Calu3 (cell line): ENCODE results near the gene FBXO33. TPM values are rescaled to one million over a fixed set of nuclear protein-coding genes. Genes with fewer than 3 reads are reported as not detected.

ENCODE experiments used
- BruUV-seq: library from RNA; stranded (reverse); fragments of 400-500 nt; replicated peaks from 2 replicates; lab custom pipeline; 2021; lab: Mats Ljungman, UMichigan
- CTCF ChIA-PET: fragments of 300-600 bp; sonication (Branson Sonifier 250); formaldehyde crosslinking; loops from one replicate; lab custom pipeline; 2022; ENCODE audit warnings: antibody characterized with exemption; lab: Charles Lee
- DNase-seq: peaks from one replicate; pipeline ENCODE4 v3.0.0; 2022
- H3K27ac Mint-ChIP-seq: one replicate; pipeline ENCODE4 v1.8.0; 2022; ENCODE audit warnings: mixed read lengths; ENCODE audit not compliant: unreplicated experiment
- H3K27me3 Mint-ChIP-seq: one replicate; pipeline ENCODE4 v1.8.0; 2022; ENCODE audit warnings: mixed read lengths; ENCODE audit not compliant: unreplicated experiment
- H3K36me3 Mint-ChIP-seq: one replicate; pipeline ENCODE4 v1.8.0; 2022; ENCODE audit warnings: mild to moderate bottlenecking, moderate library complexity, mixed read lengths; ENCODE audit not compliant: insufficient read depth, unreplicated experiment
- H3K4me1 Mint-ChIP-seq: one replicate; pipeline ENCODE4 v1.8.0; 2022; ENCODE audit warnings: mild to moderate bottlenecking, low read depth, mixed read lengths; ENCODE audit not compliant: unreplicated experiment
- H3K4me3 Mint-ChIP-seq: one replicate; pipeline ENCODE4 v1.8.0; 2022; ENCODE audit warnings: mild to moderate bottlenecking, low read depth, moderate library complexity, mixed read lengths; ENCODE audit not compliant: unreplicated experiment
- H3K9me3 Mint-ChIP-seq: one replicate; pipeline ENCODE4 v1.8.0; 2022; ENCODE audit warnings: low read depth, mixed read lengths; ENCODE audit not compliant: unreplicated experiment
- CTCF ChIP-seq: fragments of 200-600 bp; IDR thresholded peaks from one replicate; pipeline ENCODE4 v1.8.0; 2022; ENCODE audit warnings: antibody characterized with exemption; ENCODE audit not compliant: unreplicated experiment
- intact Hi-C: fragments of 100-400 bp; cut with micrococcal nuclease; formaldehyde crosslinking; loops from one replicate; pipeline ENCODE4 v1.10.0; 2022; ENCODE audit not compliant: unreplicated experiment
- total RNA-seq: library from RNA; stranded (reverse); gene quantifications from 2 replicates; pipeline ENCODE4 v1.2.3, GENCODE V29; 2022

FBXO33 gene
- total RNA-seq, 1 experiment from 2014 or later, result 8.6 TPM

GRCh38 chr14:39442293-39442692 is 10.1 kb upstream of the FBXO33 start:
- no TSS peak for BruUV-seq
- DNase-seq, result no peak
- Mint-ChIP-seq H3K36me3 (no peaks in the 10 kb centered on the region), H3K27ac (no peak overlapping the region), H3K27me3 (no peaks in the 10 kb centered on the region), H3K4me1 (no peaks in the 10 kb centered on the region), H3K4me3 (no peak overlapping the region), H3K9me3 (no peaks in the 10 kb centered on the region)
- CTCF ChIA-PET, result interaction anchor here (1.2 kb wide), 1 partner anchor 10 kb away, joined by 4 read pairs; the partner anchor contains the start of gene FBXO33
- intact Hi-C loops, result no loop called here
- TF ChIP-seq CTCF, result no peak

GRCh38 chr14:39441805-39442204 is 9.6 kb upstream of the FBXO33 start:
- Mint-ChIP-seq H3K9me3 (no peaks in the 10 kb centered on the region), H3K27me3 (no peaks in the 10 kb centered on the region), H3K27ac (no peak overlapping the region), H3K4me1 (no peaks in the 10 kb centered on the region), H3K36me3 (no peaks in the 10 kb centered on the region), H3K4me3 (no peak overlapping the region)
- no peak for DNase-seq
- intact Hi-C loops, result no loop called here
- no peak for TF ChIP-seq CTCF
- CTCF ChIA-PET, result interaction anchor here (0.5 to 1.2 kb wide), 2 partner anchors 10 to 361 kb away, joined by 3 to 4 read pairs; partner anchors contain the start of gene FBXO33
- BruUV-seq, result no TSS peak

GRCh38 chr14:39440975-39441374 is 8.7 kb upstream of the FBXO33 start:
- Mint-ChIP-seq H3K4me3 (no peak overlapping the region), H3K36me3 (no peaks in the 10 kb centered on the region), H3K4me1 (no peaks in the 10 kb centered on the region), H3K9me3 (no peaks in the 10 kb centered on the region), H3K27ac (no peak overlapping the region), H3K27me3 (no peaks in the 10 kb centered on the region)
- BruUV-seq, result no TSS peak
- no peak for TF ChIP-seq CTCF
- CTCF ChIA-PET, result interaction anchor here (1.2 kb wide), 1 partner anchor 9 kb away, joined by 4 read pairs; the partner anchor contains the start of gene FBXO33
- intact Hi-C loops, result no loop called here
- DNase-seq, result no peak

GRCh38 chr14:39435241-39435640 is 3.0 kb upstream of the FBXO33 start:
- Mint-ChIP-seq H3K9me3 (no peaks in the 10 kb centered on the region), H3K27me3 (no peaks in the 10 kb centered on the region), H3K36me3 (peaks cover 35% of the 10 kb centered on the region), H3K27ac (no peak overlapping the region), H3K4me1 (peaks cover 7% of the 10 kb centered on the region), H3K4me3 (no peak overlapping the region)
- no peak for DNase-seq
- intact Hi-C loops, result no loop called here
- no peak for TF ChIP-seq CTCF
- BruUV-seq, result no TSS peak
- CTCF ChIA-PET, result no interaction called here
